C4-2B (cell line): ENCODE data around the gene VPS36.

Source experiments
- CTCF ChIP-seq: fragments of 450-650 bp; conservative IDR thresholded peaks from 2 replicates; pipeline ENCODE4 v1.5.1; 2017; ENCODE audit warnings: mild to moderate bottlenecking
- ZFX ChIP-seq: fragments of 450-650 bp; IDR thresholded peaks from 2 replicates; pipeline ENCODE4 v1.6.1; 2017

- no peak for TF ChIP-seq CTCF
- no peak for TF ChIP-seq ZFX
Measured at GRCh38 chr13:52395704-52396103, 54.7 kb downstream of the VPS36 start.
